Caki2 (cell line): Measurements from ENCODE around the gene AMN. TPM values are rescaled to one million over a fixed set of nuclear protein-coding genes. Genes with fewer than 3 reads are reported as not detected.

Source experiments
- DNase-seq: peaks from one replicate; pipeline ENCODE4 v3.0.0-alpha.2; 2015; ENCODE audit warnings: low read depth
- in situ Hi-C: cut with HindIII; loops from 2 replicates; pipeline ENCODE4 v1.10.0; 2016; ENCODE audit warnings: low sequenced_read_pairs, low pct_unique_long_range_greater_than_20kb, mixed read lengths
- total RNA-seq: library from RNA; depleted of rRNA; stranded (reverse); fragments of >200 nt; shearing (Covaris generic); gene quantifications from 2 replicates; pipeline ENCODE4 v1.2.3, GENCODE V29; 2014; ENCODE audit warnings: low replicate concordance

Gene AMN
- total RNA-seq, 1 experiment from 2014 or later: 1.5 TPM

DNA sequence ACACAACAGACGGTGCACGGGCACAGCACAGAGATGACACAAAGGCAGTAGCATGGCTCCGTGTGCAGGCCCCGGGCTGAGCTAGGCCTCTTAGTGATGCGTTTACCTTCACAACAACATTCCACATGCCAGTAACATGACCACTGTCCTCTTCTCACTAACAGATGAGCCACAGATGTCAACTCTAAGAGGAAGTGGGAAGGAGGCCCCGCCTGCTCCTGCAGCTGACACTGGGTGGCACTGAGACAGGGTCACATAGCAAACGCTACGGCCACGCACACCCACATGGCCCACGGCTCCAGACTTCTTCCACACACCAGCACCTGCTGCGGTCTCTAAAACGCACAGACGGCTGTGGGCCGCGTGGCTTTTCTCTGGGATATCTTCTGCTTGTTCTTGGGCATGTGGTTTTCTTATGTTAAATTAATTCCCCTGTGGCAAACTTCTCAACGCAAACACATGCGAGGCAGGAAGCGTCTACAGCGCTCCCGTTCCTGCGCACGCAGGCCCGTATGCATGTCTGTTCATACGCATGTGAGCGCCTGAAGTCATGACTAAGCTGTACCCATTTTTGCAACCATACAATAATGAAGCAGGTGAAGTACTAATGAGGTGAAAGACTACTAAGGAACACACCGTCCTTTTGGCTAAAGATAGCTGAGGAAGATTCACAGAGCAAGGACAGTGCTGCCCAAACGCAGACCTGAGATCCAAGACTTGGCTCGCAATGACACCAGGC lies 26.8 kb downstream of the AMN start:
- in situ Hi-C loops: no loop called here
- peak; percentile 11 for DNase-seq

DNA sequence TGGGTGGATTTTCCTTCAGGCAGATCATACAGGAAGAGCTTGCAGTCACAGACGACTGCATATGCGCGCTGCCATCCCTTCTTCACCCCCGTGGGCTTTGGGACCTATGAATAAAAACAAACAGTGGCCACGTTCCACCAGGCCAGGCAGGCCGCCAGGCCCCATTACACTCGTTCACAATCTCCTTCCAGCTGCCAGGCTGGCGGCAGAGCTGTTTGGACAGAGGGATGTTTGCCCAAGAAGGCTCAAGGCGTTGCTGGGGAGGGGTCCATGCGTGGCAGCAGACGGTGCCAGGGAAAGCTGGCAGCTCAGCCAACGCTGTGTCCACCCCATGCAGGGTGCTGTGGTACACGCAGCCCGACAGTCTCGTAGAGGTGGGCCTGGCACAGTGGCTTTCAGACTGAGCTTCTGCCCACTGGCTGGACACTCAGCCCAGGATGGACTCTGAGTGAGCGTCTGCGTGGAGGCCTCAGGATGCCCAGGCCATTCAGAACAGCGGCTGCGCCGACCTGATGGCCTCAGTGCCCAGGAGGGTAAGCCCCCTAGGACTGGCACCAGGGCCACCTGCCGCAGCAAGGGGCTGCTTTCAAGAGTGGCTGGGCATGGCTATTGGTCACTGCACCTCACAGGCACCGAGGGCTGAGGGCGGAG lies 27.5 kb downstream of the AMN start:
- no peak for DNase-seq
- in situ Hi-C loops: no loop called here

DNA sequence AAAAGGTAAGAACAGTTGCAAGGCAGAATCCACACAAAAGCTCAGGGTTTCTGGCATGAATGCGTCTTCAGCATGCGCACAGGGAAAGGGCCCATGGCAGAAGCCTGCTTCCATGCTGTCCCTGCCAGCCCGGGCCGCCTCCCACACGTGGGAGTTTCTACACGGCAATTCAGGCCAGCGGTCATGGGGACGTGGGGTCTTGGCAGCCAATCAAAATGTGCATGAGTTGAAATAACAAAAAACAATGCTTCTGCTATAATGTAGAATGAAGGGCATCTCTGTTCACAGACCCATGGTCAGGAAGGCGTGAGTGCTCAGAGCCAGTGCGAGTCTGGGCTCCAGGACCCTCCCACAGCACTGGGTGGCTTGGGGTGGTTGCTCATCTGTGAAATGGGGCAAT lies 28.6 kb downstream of the AMN start:
- in situ Hi-C loops: no loop called here
- no peak for DNase-seq

DNA sequence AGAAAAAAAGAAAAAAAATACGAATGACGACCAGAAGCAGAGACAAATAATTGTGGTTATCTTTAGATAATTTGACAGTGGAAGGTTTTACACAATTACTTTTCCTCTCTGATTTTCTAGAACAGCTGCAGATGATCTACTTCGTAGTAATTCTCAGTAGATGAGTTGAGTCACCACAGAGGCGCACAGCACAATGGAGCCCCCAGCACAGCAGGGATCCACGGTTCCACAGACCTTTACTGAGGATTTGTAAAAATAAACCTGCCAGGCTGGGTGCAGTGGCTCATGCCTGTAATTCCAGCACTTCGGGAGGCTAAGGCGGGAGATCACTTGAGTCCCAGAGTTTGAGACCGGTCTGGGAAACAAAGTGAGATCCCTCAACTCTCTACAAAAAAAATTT lies 29.3 kb downstream of the AMN start:
- in situ Hi-C loops: no loop called here
- DNase-seq: no peak

DNA sequence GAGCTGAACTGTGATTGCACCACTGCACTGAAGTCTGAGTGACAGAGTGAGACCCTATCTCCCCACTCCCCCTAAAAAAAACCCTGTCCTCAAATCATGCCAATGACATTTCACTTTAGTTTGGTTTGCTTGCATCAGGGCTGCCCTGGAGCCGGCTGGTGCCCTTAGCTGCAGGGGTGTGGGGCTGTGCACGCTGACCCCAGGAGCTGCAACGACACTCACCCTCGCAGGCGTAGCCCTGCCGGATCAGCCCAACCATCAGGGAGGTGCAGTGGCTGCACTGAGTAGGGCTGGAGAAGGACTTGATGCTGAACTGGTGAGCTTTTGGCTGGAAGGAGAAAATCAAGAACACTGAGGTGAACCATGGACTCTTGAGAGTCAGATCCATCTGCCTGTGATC lies 29.8 kb downstream of the AMN start:
- DNase-seq: no peak
- in situ Hi-C loops: no loop called here

DNA sequence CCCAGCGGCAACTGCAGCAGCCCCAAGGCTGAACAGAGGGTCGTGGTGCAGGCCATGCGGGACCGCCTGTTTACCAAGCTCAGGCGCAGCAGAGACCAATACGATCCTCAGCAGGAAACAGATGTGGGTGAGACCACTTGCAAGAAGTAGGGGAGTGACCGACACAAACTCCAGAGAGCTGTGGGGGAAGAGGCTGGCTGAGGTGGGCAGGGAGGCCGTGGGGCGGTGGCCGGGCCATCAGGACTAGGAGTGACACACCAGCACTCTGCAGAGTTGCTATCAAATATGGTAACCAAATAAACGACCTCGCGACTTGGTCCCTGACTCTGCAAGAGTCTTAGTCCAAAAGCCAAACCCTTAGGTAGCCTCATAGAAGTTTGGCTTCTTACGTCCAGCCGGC lies 30.6 kb downstream of the AMN start:
- no peak for DNase-seq
- in situ Hi-C loops: no loop called here

DNA sequence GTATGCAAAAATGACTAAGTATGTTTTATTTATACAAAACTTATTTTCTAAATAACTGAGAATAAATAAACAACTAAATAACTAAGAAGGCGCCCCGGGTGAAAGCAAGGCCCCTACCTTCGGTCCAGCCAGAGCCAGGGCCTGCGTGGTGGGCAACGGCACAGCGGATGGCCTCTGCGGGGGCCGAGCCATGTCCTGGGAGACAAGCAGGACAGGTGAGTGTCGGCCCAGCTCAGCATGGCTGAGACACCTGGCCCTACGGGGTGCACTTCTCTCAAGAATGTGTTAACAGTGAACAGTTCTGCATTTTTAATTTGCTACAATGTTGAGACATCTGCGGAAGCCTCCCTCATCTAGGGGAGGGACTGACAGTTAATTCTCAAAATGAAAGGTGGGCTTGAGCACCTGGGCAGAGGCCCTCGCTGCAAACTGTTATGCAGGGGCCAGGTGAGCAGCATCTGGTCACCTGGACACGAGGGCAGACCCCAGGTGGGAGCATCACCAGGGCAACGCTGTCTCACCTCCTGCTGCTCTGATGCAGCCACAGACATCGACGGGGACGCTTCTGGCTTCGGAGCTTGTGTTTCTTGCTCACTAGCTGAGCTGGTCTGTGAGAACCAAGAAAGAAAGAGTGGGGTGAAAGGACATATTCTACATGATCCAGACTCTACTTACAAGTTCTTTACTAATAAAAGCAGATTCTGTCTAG lies 31.8 kb downstream of the AMN start:
- in situ Hi-C loops: no loop called here

DNA sequence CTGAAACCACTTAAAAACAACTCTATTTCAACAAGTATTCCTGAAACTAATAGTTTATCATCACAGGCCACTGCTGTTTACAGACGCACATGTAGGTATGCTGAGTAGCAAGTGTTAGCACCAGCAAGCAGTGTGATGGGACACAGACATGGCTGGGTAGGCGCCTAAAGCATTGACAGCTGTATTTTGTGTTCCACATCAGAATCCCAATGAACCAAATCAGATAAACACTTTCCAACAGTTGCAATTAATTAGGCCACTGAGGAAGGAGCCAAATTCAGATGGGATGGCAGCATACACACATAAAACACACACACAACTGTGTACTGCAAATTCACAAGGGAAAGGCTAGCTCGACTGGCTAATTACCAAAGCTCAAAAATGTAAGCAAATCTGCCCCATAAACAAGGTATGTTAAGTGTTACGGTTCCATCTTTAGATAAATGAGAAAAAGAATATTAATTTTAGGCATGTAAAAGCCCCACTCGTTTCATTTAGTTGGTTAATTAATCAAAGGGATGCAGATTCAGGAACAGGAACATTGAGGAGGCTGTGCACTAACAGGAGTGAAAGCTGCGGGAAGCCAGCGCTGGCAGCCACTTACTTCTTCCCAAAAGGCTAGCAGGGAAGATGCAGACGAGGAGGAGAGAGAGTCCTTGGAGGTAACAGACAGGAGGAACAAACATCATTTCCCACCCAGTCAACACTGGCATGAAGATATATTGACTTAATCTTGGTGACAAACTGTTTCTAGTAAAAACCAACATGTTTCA lies 33.4 kb downstream of the AMN start:
- in situ Hi-C loops: no loop called here
- DNase-seq: no peak

More for the DNA sequence above, 31.8 kb downstream of the AMN start:
- DNase-seq: no peak

DNA sequence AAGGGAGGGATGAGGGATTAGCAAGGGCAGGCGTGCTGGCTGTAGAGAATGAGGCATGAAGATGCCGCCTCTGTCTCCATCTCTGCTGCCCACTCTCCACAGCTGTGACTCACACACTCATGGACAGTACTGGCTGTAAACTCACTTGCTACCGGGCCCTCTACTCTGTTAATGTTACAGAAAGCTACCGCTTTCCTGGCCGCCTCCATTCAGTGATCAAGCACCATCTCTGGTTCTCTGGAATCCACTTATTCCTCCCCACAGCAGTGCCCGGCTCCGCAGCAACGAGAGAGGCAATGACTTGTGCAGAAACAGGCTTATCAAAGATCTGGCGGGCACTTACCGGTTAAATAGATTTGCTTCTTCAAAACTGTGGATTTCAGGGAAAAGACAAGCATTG lies 34.8 kb downstream of the AMN start:
- no peak for DNase-seq
- in situ Hi-C loops: no loop called here

DNA sequence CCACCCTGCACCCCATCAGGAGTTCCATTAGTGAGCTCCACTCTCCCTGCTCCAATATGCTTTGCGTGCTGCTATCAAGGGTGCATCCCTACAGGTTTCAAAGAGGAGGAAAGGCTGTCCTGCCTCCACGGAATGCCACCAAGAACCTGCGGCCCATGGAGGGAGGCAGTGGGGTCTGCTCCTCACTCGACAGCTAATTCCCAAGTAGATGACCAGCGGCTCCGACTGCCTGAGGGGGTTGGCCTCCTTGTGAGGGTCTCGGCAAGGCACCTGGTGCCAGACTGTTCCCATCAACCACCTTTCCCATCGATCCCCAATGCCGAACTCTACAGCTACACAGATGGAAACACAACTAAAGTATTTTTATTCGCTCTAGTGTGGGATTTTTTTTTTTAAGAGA lies 36.0 kb downstream of the AMN start:
- no peak for DNase-seq
- in situ Hi-C loops: no loop called here

DNA sequence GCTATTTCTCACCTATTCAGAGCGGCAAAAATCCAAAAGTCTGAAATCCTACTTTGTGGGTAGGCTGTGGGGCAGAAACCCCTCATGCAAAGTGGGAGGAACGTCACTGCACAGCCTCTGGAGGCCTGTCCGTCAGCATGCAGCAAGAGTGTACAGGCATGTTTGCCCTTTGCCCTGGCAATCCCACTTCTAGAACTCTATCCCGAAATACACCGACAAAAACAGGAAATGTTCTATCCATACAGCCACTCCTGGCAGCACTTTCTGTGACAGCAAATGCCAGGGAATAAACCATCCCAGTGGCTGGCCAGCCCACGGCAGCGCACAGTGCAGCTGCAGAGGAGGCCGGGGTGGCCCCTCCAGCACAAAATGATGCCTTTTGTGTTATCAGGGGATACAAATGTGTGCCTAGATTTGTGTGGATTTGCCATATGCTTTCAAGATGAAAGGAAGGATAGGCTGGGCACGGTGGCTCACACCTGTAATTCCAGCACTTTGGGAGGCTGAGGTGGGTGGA lies 39.7 kb downstream of the AMN start:
- no peak for DNase-seq
- in situ Hi-C loops: no loop called here

DNA sequence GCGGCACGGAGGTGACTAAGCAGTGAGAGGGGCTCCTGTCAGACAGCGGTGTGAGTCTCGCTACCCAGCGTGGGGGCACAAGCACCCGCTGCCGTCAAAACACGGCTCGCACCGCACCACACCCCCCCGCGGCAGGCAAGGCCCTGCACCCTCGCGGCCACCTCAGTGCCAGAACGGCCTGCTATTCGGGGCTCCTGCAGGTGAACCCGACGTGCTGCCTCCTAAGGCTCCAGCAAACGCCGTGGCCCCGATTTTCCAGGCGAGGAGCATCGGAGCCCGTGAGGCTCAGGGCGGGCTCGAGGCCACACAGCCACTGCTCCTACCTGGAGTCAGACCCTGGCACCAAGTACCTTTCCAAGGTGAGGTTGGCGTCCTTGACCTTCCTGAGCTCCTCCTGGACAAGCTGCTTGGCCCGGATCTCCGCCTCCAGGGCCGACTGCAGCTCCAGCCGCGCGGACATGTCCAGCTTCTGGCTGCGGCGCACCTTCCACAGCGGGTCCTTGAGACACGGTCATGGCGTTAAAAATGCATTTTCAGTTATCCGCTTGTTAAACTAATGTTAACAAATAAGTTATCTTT lies 41.8 kb downstream of the AMN start:
- no peak for DNase-seq
- in situ Hi-C loops: no loop called here

DNA sequence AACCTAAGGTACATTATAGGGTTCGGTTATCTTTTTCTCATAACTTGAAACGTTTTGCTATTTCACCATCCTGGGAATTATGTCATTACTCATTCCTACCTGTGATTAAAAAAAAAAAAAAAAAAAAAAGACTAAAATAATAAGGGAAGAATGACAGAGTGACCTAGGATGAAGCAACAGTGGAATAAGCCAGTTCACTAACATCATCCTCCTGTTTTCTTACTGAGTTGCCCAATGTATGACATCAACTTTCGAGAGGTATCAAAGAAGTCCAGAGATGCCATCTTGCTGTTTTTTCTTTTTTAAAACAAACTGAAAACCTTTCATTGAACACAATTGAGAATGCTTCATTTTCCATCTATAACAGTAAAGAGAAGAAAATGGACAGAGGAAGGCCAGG lies 42.8 kb downstream of the AMN start:
- in situ Hi-C loops: no loop called here
- DNase-seq: no peak

DNA sequence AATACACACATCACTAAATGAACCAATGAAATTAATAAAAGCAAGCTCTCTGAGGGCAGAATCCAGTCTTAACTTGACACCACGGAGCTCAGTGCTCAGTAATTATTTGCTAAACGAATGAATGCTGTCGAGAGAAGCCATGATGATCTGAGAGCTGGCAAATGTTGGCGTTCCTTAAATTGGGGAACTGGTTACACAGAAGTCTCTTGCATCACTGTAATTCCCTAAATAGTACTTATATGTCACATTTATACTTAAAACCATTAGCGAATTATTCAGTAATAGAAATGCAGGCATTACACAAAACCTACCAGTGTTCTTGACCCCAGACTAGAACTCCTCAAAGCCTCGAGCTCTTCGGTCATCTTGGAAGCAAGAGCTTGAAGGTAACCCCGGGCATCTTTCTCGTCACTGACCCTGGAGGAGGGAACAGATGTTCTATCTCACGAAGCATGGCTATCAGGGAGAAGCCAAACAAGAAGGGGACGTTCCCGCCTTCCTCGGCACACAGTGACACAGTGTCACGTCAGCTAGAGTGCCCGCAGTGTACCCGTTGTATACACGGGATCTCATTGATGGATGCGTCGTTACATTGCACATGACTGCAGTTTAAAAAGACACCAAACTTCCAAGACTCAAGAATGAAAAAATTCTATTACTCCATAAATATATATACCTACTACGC lies 43.6 kb downstream of the AMN start:
- no peak for DNase-seq
- in situ Hi-C loops: no loop called here

DNA sequence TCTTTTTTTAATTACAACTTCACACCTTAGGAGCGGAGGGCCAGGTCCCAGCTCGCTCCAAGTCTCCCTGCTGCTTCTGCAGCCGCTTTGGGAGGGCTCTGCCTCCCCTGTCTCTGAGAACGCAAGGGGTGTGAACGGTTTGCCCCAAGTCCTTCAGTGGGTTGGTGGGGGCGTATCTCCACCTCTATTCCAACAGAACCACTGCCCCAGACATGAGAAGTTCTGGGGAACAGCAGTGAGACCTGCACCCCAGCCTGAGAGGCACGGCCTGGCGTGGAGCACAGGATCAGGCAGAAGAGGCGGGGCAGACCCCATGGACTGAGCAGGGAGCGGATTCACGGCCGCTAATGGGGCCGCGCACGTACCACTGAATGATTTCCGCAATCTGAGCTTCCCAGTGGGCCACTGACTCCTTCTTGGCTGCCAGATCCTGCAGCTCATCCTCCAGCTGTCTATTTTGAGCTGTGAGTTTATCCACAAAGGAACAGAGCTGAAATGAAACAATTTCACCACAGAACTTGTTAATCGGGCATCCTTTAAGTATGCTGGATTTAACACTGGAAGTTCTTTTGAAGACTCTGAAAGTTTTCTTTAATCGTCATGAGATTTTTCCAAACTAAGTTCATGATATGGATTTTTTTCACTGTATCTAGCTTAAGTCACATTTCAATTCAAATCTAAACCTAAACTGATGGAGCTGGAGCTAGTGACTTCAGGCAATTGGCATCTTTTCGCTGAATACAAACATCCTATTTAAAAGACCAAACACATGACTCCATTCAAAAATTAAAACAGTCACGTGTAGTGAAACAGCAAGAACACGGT lies 44.4 kb downstream of the AMN start:
- no peak for DNase-seq
- in situ Hi-C loops: no loop called here

DNA sequence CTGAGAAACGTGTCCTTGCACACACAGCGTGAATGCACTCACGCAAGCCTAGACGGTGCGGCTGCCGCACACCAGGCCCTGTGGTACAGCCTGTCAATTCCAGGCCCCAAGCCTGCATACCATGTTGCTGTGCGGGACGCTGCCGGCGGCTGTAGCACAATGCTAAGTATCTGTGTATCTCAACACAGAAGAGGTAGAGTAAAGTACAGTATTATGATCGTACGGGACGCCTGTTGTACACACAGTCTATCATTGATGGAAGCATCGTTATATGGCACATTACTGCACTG lies 45.0 kb downstream of the AMN start:
- no peak for DNase-seq
- in situ Hi-C loops: no loop called here

DNA sequence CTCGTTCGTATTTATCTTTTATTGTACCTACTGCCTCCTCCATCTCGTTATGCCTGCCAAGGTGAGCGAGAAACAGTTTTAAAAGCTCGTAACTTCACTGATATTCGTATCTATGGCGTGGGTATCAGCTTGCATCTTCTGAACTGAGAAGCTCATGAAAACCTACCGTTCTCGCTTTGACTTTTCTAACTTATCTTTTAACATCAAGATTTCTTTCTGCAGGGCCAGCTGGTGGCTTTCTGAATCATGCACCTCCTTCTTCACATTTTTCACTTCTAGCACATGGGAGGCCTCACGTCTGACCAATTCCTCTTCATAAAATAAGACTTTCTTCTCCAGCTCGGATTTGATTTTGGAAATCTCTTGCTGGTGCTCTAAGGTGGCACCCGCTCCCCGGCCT lies 45.8 kb downstream of the AMN start:
- DNase-seq: no peak
- in situ Hi-C loops: no loop called here
